Stimulated activated CD8-positive, alpha-beta memory T cell treated with anti-CD3 and anti-CD28 coated beads, Interleukin-7, amount 100 ng/mL, for 24 hours (primary cell): ENCODE measurements around the gene PEX10.
"Not testable (repeated sequence)": the region's sequence is repeated elsewhere in the genome, so short reads cannot be mapped to it uniquely, and the experiment has no call there.

Source experiments
- DNase-seq: peaks from one replicate; pipeline ENCODE4 v3.0.0-alpha.2; 2020; ENCODE audit warnings: low read depth

The PEX10 gene

GRCh38 chr1:2412395-2412772 is at the start of gene PEX10:
TSS of gene PEX10 (minus strand) at chr1:2412564. CDS start at chr1:2412502, 62 bp downstream.
- DNase-seq = peak; percentile 98

GRCh38 chr1:2460996-2461751 is 48.8 kb upstream of the PEX10 start:
- DNase-seq = no peak

- no peak for DNase-seq
These were observed 47.8 kb upstream of the PEX10 start for GRCh38 chr1:2460203-2460602.

DNA sequence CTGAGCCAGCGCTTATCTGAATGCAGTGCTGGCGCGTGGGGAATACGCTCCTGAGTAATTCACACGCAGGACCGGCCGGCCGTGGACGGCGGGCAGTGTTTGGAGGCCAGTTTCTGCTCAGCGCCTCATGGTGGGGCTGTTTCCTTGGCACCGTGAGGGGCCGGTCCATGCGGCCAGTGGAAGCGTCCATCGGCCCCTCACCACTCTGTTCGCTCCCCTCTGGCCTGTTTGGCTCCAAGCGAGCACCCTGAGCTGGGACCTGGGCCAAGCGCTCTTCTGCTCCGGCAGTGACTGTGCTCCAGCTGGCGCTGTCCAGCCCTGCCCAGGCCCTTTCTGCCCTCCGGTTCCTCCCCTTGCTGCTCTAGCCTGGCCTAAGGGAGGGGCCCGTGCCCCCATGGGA is 47.4 kb upstream of the PEX10 start:
- no peak for DNase-seq

DNA sequence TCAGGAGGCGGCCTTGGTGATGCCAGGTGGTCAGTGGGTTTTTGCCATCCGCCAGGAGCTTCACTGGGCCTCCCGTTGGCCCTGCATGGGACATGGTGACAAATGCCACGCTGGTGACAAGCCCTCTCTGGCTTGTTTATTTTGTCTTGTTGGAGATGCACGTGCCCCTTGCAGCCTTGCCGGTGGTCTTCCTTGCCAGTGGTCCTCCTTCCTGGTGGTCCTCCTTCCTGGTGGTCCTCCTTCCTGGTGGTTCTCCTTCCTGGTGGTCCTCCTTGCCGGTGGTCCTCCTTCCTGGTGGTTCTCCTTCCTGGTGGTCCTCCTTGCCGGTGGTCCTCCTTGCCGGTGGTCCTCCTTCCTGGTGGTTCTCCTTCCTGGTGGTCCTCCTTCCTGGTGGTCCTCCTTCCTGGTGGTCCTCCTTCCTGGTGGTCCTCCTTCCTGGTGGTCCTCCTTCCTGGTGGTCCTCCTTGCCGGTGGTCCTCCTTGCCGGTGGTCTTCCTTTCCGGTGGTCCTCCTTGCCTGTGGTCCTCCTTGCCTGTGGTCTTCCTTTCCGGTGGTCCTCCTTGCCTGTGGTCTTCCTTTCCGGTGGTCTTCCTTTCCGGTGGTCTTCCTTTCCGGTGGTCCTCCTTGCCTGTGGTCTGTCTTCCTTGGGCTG is 46.9 kb upstream of the PEX10 start:
- DNase-seq = not testable (repeated sequence)

- no peak for DNase-seq
These were observed 46.3 kb upstream of the PEX10 start for GRCh38 chr1:2458687-2459086.

DNA sequence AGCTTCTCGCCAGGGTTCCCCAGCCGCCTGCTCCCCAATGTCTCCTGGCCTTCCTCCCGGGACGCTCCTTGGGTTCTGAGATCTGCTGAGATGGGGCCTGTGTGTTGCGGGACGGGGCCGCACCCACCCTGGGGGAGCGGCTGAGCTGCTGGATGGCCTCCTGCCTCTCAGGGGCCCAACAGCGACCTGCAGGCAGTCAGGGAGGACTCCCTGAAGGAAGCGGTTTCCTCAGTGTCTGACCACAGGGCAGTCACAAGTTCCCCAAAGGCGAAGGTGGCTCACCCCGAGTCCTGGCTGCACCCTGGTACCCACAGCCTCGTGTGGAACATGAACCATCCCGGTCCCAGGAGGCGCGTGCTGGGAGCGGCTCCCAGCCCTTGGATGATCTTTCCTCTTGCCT is 45.1 kb upstream of the PEX10 start:
- DNase-seq = no peak

DNA sequence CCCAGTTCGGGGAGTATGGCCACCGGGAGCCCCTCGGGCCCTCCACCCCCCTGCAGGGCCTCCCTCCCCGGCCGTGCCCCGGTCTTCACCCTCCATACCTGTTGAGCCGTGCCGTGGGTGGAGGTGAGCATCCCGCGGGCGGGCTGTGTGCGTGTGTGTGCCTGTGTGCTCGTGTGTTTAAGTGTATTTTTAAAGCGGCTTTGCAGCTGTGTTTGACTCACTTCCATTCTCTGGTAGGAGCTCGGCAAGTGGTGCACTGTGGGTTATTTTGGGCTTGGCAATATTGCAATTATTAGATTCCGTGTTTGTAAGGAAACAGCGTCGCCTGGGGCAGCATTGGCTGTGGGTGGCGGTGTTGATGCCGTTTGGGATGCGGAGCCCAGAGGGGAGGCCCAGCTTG is 43.4 kb upstream of the PEX10 start:
- DNase-seq = no peak

DNA sequence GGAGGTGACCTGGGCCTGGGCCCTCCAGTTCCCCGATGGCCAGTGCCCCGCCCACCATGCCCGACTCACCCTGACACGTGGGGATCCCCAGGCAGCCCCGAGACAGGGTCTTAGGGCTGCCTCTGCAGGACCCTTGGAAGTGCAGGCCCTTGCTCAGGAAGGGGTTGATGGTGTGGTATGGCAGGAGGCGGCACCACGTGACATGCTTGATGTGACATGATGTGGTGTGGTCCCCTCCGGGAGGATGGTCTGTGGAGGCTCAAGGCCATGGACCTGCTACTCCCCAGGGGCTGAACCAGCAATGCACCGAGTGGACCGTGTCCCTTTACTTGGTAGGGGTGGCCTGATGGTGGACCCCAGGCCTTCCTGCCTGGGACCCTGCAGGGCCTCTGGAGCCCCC is 41.9 kb upstream of the PEX10 start:
- no peak for DNase-seq

GRCh38 chr1:2452932-2453315 is 40.6 kb upstream of the PEX10 start:
- no peak for DNase-seq

GRCh38 chr1:2452201-2452931 is 40.0 kb upstream of the PEX10 start:
- no peak for DNase-seq

DNA sequence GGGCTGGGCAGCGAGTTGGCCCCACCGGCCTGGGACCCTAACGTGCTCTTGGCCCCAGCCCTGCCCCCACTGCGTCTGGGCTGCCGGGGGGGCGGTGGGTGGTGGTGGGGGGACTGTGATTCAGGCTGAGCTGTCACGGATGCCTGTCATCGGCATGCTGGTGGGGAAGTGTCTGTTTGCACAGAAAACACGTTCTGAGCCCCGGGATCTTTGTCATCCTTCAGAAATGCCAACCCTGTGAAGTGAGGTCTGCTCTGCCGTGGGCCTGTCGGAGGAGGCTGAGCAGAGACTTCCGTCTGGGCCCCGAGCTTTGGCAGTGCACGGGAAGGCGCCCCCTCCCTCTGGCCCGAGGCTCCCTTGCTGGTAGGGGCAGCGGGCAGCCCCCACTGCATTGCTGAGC is 39.4 kb upstream of the PEX10 start:
- no peak for DNase-seq

DNA sequence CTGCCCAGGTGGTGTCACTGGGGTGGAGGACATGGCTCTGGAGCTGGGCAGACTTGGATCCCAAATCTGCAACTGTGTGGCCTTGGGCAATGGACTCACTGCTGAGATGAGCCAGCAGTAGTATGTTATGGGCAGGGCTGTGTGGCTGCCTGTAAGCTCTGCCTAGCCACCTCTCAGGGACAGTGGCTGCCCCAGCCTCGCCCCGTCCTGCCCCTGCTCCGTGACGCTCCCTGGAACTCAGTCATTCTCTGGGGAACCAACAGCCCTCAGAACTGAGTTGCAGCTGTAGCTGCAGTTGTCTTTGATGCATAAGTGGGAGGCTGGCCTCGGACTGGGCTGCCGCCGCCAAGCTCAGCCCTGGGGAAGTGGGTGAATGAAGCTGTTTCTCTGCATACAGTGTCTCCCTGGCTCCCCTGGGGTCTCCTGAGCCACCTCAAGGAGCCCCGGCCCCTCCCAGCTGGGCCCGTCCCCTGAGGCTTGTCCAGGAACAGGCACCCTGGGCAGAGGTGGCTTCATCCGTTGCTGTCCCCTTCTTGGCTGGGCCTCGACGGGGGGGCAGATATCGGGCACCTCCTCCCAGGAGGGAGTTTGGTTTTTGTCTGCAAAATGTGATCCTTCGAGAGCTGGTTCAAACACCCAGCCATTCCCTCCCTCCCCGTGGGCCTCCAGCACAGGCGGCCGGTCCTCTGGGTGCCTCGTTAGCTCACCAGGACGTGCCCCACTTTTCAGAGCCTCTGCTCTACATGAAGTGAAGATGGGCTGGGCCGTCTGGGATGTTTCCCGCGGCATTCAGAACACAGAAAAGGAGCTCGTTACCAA is 37.5 kb upstream of the PEX10 start:
- no peak for DNase-seq

- DNase-seq = no peak
These were observed 35.7 kb upstream of the PEX10 start for GRCh38 chr1:2448098-2448445.

- DNase-seq = no peak
These were observed 35.1 kb upstream of the PEX10 start for GRCh38 chr1:2447276-2448097.

DNA sequence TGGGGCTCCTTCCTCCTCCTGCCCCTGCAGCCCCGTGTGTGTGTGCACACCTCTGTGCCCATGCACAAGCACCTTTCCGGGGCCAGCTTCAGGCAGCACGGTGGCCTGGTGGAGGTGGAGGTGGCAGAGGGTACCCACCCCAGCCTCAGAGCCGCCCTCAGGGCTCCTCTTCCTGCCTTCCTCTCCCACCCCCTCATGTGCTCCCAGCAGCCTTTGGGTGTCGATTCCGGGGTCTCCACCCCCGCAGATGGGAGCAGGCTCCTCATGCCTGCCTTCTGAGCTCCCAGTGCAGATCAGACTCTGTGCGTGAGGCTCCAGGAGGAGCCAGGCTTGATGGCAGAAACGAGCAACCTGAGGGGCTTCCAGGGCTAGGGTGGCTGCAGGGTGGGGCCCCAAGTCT is 34.5 kb upstream of the PEX10 start:
- DNase-seq = no peak

GRCh38 chr1:2446394-2446793 is 34.0 kb upstream of the PEX10 start:
- DNase-seq = no peak

- DNase-seq = no peak
These were observed 33.5 kb upstream of the PEX10 start for GRCh38 chr1:2445823-2446215.

DNA sequence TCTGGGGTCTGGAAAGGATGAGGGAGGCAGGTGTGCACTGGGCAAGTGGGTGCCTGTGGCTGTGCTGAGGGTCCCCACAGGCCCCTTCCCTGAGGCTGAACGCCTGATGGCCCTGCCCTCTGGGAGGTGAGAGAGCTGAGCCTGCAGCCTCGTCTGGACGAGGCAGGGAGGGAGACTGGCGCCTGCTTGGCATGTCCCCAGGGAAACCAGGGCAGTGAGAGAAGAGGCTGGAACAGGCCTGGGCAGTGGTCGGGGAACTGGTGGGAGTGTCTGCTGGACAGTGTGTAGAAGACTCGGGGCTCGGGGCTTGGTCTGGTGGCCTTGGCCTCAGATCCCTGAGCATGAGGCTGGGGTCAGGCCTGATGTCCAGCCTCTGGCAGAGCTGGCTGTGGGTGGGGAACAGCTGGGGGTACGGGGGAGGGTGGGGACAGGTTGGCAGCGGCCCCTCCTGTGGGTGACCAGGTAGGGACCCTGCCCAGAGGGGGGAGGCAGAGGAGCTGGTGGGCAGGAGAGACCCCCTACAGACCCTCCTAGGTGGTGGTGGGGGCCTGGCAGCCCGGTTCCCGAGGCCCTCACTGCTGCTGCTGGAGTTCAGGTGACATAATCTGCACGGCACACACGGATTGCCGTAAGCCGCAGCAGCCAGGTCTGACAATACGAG is 32.9 kb upstream of the PEX10 start:
- DNase-seq = no peak

DNA sequence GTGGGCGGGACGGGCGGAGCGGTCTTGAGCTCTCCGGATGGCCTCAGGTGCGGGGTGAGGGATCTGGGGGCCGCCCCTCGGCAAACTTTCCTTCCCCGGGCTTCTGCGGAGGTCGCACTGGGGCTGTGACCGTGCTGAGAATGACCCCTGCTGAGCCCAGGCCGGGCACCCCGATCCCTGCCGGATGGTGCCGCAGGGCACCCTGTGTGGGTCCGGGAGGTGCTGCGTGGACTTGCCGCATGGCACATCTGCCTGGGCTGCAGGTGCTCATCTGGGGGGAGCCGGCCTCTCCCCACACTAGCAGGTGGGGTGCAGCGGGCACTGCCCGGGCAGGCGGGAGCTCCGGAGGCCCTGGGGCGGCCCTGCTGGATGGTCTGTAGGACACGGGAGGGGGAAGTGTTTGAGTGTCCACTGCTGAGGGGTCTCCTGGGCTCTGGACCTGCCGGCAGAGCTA is 31.8 kb upstream of the PEX10 start:
- DNase-seq = no peak
